HG03280 (cell line): Measurements from ENCODE around the gene KRT28.
"Not testable (repeated sequence)": the region's sequence is repeated elsewhere in the genome, so short reads cannot be mapped to it uniquely, and the experiment has no call there.

Experiments used
- ATAC-seq: cut with Tn5 transposase; IDR thresholded peaks from one replicate; pipeline ENCODE4 v1.9.1; 2021; ENCODE audit warnings: mild to moderate bottlenecking, moderate library complexity; ENCODE audit not compliant: unreplicated experiment

The KRT28 gene

DNA sequence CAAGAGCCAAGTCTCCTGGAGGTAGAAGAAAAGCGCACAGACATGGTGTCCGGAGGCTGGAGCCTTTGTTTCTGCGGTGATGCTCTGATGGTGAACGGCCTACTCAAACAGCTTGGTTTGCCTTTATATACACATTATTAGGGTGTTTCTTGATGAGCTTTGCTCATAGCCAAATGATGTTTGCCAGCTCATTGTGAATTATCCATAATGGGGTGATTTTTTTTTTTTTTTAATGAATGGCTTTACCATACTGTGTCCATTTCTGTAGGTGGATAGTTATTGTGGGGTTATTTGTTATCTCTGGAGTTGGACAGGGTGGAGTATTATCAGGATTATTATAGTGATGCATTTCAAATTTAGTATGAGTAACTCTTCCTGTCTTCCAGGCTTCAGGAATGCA lies 17.3 kb downstream of the KRT28 start, which contains the start of gene KRT27:
Gene KRT27, minus strand, starts transcription at position 101 of the 400 bp plus-strand sequence. Its CDS starts 57 bp downstream, at position 44.
- no peak for ATAC-seq

DNA sequence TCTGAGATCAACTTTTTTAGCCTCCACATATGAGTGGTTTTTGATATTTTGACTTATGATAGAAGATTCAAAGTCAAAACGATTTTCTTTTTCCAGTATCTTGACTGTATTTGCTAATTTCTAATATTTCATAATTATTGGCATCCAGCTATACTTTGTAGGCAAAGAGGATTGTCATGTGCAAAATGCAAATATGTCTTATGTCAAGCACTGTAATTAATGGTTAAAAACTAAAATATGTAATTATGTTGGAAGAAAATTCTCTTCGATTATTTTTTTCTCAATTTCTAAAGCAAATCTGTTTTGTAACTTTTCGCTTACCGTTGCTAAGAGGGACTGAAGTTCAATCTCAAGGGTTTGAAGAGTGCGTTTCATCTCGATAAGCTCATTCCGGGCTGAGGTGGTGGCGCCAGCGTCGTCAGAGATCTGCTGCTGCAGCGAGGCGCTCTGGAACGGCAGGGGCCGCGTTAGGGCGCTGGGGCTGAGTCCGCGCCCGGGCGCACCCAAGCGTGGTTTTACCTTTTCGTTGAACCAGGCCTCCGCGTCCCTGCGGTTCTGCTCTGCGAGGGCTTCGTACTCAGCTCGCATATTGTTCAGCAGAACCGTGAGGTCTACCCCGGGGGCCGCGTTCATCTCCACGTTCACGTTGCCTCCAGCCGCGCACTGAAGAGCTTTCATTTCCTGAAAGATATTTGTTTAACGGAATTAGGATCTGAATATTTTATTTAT lies 20.4 kb downstream of the KRT28 start:
- ATAC-seq, result no peak

DNA sequence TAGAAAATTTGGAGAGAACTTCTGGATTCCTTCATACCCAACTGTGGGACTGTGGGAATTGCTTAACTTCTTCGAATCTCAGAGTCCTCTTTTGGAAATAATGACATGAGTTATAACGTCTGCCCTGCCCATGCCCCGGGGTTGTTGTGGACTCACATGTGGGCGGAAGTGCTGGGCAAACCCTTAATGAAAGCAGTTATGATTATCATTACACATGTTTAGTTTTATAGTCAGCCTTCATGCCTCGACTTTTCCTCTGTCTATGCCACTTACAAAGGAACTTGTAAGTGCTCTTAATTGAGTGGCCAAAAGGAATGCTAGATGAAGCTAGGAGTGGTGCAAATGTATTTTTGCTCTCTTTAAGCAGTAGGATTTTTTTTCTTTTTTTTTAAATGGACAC lies 21.3 kb downstream of the KRT28 start:
- ATAC-seq, result no peak

DNA sequence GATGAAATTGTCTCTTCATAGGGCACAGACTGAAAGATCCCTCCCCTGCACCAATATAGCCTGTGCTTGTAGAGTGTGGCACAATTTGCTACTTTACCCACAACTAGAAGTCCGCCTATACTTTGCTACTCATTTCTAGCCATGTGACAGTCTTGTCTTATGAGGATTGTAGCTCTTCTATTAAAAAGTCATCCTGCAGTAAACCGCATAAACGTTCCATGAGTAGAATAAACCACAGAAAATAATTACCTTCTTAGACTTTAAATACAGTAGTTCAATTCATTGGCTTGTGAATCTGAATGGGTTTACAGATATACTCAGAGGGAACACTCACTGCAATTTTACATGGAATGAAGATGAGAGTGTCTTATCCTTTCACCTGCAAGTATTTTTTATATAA lies 21.8 kb downstream of the KRT28 start:
- ATAC-seq, result no peak

DNA sequence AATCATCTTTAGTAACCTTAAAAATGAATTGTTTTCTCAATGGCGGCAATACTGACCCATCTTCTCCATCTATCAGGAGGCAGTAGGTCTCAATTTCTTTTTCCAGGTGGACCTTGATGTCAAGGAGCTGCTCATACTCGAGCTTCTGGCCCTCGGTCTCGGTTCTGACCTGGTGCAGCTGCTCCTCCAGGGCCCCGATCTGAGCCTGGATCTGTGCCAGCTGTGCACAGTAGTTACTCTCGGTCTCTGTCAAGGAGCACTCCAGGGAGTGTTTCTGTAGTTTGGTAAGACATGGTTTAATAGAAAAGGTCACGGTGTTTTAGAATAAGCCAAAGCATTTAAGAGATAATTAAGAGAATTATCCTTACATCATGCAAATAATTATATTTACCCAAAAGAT lies 22.3 kb downstream of the KRT28 start:
- no peak for ATAC-seq

DNA sequence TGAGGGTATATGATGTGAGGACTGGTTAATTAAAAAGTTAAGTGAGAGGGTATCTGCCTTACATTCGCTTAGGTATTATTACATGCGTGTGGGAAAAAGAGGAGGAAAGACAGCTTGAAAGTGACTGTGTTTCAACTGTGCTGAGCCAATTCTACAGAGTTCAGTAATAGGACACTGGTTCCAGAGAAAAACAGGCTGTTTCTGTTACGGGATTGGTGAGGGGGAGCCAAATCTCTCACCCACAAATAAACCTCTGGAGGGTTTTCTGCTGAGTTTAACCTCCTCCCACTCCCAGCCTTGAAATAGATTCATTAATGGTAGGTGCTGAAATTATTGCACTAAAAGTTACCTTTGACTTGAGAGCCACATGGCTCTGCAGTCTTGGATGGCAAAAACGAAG lies 23.8 kb downstream of the KRT28 start:
- ATAC-seq, result no peak

DNA sequence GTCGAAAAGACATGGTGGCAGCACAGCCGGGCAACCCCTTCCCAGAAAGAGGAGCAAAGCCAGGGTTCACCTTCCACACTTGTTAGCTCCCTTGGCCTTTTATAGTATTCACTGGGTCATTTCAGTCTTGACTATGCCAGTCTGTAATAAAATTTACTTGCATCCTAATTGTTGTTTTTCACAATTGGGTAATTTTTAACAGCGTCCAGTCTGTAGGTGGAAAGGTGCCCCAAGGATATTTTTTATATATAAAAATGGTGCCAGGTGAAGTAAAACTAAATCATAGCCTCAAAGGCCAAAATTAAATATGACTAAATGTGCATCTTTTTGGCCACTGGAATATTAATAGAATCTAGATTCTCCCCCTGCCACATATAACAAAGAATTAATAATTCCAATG lies 27.7 kb downstream of the KRT28 start, which contains the start of gene KRT26:
Gene KRT26, minus strand, starts transcription at position 101 of the 400 bp plus-strand sequence. Its CDS starts 88 bp downstream, at position 13.
- ATAC-seq, result no peak

DNA sequence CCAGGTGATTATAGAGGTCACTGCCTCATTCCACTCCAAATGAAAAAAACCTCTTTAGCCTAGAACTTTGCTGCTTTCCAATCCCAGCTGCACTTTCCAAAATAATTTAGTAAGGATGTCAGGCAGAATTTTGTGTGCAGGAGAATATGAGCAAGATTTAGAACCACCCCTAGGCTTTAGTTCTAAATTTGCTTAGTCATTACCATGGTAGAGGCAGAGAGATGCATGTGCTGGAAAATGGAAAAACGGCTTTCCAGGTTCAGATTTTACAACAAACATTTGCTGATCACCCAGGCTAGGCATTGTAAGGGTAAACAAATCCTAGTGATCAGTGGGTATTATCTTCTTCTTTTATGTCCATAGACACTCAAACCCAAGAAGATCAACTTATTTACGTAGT lies 34.1 kb downstream of the KRT28 start:
- ATAC-seq, result no peak

DNA sequence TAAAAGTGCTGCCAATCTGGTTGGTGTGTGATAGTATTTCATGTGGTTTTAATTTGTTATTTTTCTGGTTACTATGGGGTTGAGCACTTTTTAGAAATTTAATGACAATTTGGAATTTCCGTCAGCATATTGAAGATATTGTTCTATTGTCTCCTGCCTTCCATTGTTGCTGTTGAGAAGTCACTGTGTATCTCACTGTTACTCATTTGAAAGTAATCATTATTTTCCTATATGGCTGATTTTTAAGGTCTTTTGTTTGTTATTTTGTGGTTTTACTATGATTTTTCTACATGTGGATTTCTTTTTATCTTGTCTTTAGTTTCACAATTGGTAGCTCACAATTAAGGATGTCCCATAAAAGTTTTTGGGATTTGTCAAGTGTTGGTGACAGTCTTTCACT lies 36.0 kb downstream of the KRT28 start:
- no peak for ATAC-seq

DNA sequence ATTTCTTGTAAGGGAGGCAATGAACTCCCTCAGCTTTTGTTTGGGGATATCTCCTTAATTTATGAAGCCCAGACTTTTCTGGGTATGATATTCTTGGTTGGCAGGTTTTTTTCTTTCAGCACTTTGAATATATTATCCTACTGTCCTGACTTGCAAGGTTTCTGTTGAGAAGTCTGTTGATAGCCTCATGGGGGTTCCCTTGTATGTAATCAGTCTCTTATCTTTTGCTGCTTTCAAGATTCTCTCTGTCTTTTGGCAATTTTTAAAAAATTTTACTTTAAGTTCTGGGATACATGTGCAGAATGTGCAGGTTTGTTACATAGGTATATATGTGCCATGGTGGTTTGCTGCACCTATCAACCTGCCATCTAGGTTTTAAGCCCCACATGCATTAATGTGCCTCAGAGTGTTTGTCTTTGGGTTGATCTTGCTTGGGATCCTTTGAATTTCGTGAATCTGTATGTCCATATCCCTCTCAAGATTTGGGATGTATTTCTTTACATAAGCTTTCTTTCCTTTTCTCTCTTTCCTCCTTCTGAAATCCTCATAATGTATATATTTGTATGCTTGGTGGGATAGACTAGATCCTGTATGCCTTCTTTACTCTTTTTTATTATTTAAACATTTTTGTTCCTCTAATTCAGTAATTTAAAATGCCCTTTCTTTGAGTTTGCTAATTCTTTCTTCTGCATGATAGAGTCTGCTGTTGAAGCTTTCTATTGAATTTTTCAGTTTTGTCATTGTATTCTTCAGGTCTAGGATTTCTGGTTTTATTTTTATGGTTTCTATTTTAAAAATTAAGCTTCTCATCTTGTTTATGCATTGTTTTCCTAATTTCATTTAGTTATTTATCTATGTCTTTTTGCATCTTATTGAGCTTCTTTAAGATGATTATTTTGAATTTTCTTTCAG lies 39.4 kb downstream of the KRT28 start:
- ATAC-seq, result no peak

DNA sequence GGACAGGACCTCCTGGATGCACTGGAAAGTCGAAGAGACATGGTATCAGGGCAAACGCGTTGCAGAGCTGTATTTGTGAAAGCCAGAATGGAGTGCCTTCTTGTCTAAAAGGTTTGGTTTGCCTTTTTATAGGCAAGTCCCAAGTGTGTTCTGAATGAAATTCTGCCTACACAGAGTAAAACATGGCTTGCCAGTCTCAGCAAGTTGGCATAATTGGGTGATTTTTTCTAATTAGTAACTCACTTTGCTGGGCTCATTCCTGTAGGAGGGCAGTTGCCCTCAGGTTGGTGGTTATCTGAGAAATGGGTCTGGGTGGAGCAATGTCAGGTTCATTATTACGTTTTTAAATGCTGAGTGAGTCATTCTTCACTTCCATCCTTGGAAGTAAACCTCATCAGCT lies 44.5 kb downstream of the KRT28 start, which contains the start of gene KRT25:
Gene KRT25, minus strand, starts transcription at position 101 of the 400 bp plus-strand sequence. Its CDS starts 60 bp downstream, at position 41.
- ATAC-seq, result no peak

DNA sequence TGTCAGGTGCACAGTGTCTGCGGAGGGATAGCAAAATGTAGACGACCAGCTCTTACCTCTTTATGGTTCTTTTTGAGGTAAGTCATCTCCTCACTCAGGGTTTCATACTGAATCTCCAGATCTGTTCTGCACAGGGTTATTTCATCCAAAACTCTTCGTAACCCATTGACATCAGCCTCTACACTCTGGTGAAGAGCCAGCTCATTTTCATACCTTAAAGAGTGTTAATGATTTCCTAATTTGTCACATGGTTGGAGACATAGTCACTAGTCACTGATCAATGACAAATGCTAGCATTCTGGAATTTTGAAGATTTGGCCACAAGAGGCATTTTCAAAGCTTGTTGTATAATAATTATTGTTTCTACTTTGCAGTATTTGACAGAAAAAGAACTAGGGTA lies 46.0 kb downstream of the KRT28 start:
- no peak for ATAC-seq

DNA sequence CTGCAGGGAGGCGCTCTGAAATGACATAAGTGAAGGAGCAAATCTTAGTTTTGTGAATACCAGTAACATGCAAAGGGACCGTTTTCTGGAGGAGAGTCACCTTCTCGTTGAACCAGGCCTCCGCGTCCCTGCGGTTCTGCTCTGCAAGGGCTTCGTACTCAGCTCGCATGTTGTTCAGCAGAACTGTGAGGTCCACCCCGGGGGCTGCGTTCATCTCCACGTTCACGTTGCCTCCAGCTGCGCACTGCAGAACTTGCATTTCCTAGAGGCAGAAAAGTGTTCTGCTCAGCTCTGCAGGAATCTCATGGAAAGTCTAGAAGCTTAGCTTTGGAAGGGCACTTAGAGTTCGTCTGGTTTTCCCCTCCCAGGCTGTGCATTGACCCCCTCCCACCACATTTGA lies 48.7 kb downstream of the KRT28 start:
- no peak for ATAC-seq

DNA sequence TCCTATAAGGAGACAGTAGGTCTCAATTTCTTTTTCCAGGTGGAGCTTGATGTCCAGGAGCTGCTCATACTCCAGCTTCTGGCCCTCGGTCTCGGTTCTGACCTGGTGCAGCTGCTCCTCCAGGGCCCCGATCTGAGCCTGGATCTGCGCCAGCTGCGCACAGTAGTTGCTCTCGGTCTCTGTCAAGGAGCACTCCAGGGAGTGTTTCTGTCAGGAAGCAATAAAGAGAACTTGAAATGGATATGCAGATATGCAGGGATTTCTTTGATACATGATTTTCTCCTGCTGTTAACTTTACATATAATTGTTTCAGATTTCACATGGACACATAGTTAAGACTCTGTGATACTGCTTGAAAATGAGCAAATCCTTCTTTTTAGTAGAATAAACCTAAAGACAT lies 49.4 kb downstream of the KRT28 start:
- no peak for ATAC-seq

DNA sequence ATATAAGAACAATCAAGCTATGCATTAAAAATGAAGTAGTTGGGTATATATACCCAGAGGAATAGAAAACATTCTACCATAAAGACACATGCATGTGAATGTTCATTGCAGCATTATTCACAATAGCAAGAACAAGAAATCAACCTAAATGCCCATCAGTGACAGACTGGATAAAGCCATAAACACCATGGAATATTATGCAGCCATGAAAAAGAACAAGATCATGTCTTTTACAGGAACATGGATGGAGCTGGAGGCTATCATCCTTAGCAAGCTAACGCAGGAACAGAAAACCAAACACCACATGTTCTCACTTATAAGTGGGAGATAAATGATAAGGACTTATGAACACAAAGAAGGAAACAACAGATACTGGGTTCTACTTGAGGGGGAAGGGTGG lies 51.1 kb downstream of the KRT28 start:
- not testable (repeated sequence) for ATAC-seq
